Amniotic stem cell (primary cell): ENCODE data around the gene MOB3B.

ENCODE experiments used
- DNase-seq: peaks from one replicate; lab custom pipeline; 2025; lab: John Stamatoyannopoulos, UW

MOB3B gene

GRCh38 chr9:27365707-27366376 lies 163.8 kb downstream of the MOB3B start:
- no peak for DNase-seq

- DNase-seq: no peak
Observed at GRCh38 chr9:27362447-27363210, 167.0 kb downstream of the MOB3B start.

GRCh38 chr9:27361492-27361891 lies 168.1 kb downstream of the MOB3B start:
- DNase-seq: no peak

GRCh38 chr9:27359763-27360162 lies 169.9 kb downstream of the MOB3B start:
- no peak for DNase-seq

GRCh38 chr9:27358007-27358406 lies 171.6 kb downstream of the MOB3B start:
- no peak for DNase-seq

- no peak for DNase-seq
Observed at GRCh38 chr9:27356446-27356845, 173.2 kb downstream of the MOB3B start.

- DNase-seq: no peak
Observed at GRCh38 chr9:27355166-27355565, 174.4 kb downstream of the MOB3B start.

GRCh38 chr9:27353474-27354229 lies 176.0 kb downstream of the MOB3B start:
- DNase-seq: no peak

- DNase-seq: no peak
Observed at GRCh38 chr9:27353166-27353473, 176.5 kb downstream of the MOB3B start.

GRCh38 chr9:27352457-27353165 lies 177.0 kb downstream of the MOB3B start:
- DNase-seq: no peak

- no peak for DNase-seq
Observed at GRCh38 chr9:27351438-27351837, 178.2 kb downstream of the MOB3B start.

- DNase-seq: no peak
Observed at GRCh38 chr9:27350382-27350976, 179.1 kb downstream of the MOB3B start.

- DNase-seq: no peak
Observed at GRCh38 chr9:27349698-27350080, 179.9 kb downstream of the MOB3B start.

GRCh38 chr9:27348785-27349697 lies 180.6 kb downstream of the MOB3B start:
- DNase-seq: no peak

- DNase-seq: no peak
Observed at GRCh38 chr9:27347889-27348288, 181.7 kb downstream of the MOB3B start.

GRCh38 chr9:27344776-27345175 lies 184.8 kb downstream of the MOB3B start:
- no peak for DNase-seq

- no peak for DNase-seq
Observed at GRCh38 chr9:27341545-27342294, 187.9 kb downstream of the MOB3B start.

- DNase-seq: no peak
Observed at GRCh38 chr9:27340961-27341511, 188.6 kb downstream of the MOB3B start.

GRCh38 chr9:27340285-27340674 lies 189.3 kb downstream of the MOB3B start:
- no peak for DNase-seq
